AG04449 (cell line): Measurements from ENCODE around the gene MLLT11.

Source experiments
- CTCF ChIA-PET: fragments of 350-600 bp; formaldehyde crosslinking; extraction: SDS; loops from one replicate; lab custom pipeline; 2021; ENCODE audit warnings: antibody characterized with exemption; lab: Yijun Ruan, JAX
- POLR2A ChIA-PET: fragments of 400-600, 350-600 bp; formaldehyde crosslinking; extraction: SDS; loops from one replicate; lab custom pipeline; 2020; ENCODE audit warnings: antibody characterized with exemption, inconsistent platforms; lab: Yijun Ruan, JAX
- DNase-seq: peaks from one replicate; pipeline ENCODE4 v3.0.0-alpha.2; 2010; ENCODE audit warnings: low read depth, low spot score
- H3K4me3 ChIP-seq: 2 replicates; pipeline ENCODE4 v1.5.1; 2011; ENCODE audit warnings: low read depth, mild to moderate bottlenecking, control low read depth, low read length
- TF ChIP-seq, protein P1 (sequence below): IDR thresholded peaks from one replicate; pipeline ENCODE4 v1.5.1; 2011; ENCODE audit warnings: mild to moderate bottlenecking, moderate library complexity, low read length, control low read depth, inconsistent platforms; ENCODE audit not compliant: insufficient read depth; ENCODE audit errors: missing control alignments

The MLLT11 gene

DNA sequence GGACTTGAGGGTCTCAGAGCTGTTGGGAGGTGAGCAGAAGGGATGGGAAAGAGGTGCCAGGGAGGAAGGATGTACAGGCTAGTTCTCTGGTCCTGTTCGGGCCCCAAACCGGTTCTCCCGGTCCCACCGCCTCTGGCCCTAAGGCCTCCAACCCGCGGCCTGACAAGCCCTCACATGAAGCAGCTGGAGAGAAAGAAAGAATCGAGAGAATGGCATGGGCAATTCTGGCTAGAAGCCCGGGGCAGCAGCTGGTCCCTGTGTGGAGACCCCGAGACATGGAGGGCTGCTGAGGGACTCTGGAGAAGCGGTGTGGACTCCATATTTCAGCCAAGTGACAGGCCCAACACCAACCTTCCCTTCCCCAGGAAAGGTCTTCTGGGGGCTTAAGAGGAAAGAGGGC lies 1.5 kb upstream of the MLLT11 start:
- peak overlapping the region; percentile 94 for H3K4me3 ChIP-seq
- TF ChIP-seq, protein P1, sequence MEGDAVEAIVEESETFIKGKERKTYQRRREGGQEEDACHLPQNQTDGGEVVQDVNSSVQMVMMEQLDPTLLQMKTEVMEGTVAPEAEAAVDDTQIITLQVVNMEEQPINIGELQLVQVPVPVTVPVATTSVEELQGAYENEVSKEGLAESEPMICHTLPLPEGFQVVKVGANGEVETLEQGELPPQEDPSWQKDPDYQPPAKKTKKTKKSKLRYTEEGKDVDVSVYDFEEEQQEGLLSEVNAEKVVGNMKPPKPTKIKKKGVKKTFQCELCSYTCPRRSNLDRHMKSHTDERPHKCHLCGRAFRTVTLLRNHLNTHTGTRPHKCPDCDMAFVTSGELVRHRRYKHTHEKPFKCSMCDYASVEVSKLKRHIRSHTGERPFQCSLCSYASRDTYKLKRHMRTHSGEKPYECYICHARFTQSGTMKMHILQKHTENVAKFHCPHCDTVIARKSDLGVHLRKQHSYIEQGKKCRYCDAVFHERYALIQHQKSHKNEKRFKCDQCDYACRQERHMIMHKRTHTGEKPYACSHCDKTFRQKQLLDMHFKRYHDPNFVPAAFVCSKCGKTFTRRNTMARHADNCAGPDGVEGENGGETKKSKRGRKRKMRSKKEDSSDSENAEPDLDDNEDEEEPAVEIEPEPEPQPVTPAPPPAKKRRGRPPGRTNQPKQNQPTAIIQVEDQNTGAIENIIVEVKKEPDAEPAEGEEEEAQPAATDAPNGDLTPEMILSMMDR: no peak
- no peak for DNase-seq
- POLR2A ChIA-PET: interaction anchor here (6.5 kb wide), 1 partner anchor 10 kb away, joined by 56 read pairs; the partner anchor contains the start of gene C1orf56
- CTCF ChIA-PET: interaction anchor here (0.6 to 4.9 kb wide), 7 partner anchors 8 to 193 kb away, joined by 3 to 26 read pairs (median 6); partner anchors contain the start of genes C1orf56 and GABPB2

DNA sequence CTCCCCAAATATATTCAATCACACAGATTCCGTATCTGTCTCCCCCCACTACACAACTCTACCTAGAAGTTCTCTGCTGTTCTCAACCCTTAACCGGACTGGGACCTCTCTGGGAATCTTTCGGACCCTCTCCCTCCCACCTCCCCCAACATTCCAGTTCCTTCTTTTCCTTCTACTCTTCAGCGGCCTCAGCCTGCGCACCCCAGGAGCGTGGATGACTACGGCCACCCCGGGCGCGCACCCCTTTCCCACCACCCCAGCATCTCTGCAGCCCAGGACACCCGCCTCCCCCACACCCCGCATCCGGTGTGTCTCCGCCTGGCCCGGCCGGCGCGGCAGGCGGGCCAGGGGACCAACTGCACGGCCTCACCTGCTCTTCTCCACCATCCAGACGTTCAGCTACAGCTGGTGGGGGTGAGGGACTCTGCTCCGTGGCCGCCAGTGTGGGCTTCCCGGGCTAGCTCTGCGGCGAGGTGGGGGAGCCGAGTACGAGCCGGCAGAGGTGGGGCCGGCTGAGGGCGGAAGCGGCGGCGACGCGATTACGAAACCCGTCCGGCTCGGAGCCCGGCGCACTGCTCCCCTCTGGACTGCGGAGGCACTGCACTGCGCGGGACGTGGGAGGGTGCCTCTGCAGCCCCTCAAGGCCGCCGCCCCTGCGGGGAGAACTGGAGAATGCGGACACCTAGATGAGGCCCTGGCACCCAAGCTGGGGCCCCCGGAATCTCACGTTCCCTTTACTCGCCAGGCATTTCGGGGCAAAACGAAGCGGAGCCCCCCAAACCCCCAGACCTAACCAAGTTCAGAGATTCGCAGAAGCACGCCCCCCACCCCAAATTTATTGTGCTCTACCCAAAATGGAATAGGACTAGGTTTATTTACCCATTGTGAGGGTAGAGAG lies 839 bp upstream of the MLLT11 start, which contains the start of gene CDC42SE1:
Gene CDC42SE1, minus strand, starts transcription at position 514 of the 898 bp plus-strand sequence. CDS start 3,892 bp downstream, outside the sequence.
- peak; percentile 10 for DNase-seq
- CTCF ChIA-PET: interaction anchor here (0.9 to 4.9 kb wide), 7 partner anchors 9 to 193 kb away, joined by 3 to 26 read pairs (median 6); partner anchors contain the start of genes C1orf56 and GABPB2
- POLR2A ChIA-PET: interaction anchor here (0.8 to 6.5 kb wide), 2 partner anchors 10 to 11 kb away, joined by 3 to 56 read pairs; partner anchors contain the start of genes C1orf56 and GABPB2
- TF ChIP-seq, protein P1: peak; percentile 92
- H3K4me3 ChIP-seq: peak within 1 kb of the TSS; percentile 94

DNA sequence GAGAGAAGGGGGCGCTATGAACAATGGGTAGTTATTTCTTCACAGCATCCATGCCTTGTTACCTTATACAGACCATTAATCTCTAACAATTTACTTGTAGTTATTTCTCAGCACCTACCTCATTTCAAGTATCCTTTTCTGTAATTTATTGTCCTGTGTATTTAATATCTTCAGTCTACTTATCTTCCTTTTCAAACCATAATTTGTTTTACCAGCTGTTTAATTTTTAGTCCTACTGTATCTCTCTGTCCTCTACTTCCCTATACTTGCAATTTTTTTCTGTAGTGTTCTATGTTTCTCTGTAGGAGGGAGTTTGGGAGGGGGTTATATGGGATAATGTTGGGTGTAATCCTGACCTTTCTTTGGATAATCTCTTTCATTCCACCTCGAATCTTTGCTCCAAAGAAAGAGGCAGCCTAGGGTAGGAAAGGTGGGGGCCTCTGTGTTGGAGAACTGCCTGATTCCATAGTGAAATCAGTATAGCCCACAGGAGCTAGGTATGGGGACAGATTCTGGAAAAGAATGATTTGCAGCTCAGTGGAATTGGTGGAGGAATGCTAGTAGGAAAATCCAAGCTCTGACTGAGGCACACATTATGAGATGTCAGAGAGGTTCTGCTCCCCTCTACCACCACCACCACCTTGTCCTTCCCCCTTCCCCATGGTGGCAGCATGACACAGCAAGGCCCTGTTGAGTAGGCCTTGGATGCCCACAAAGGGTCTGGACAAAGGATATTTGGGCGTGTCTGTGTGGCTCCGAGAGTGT lies 642 bp downstream of the MLLT11 start:
- DNase-seq: no peak
- TF ChIP-seq, protein P1: no peak
- H3K4me3 ChIP-seq: peak overlapping the region; percentile 94
- ChIA-PET CTCF (interaction anchor here (0.6 to 4.9 kb wide), 10 partner anchors 10 to 312 kb away, joined by 3 to 31 read pairs (median 4); partner anchors contain the start of genes C1orf56 and GABPB2), POLR2A (interaction anchor here (0.5 to 6.5 kb wide), 4 partner anchors 12 to 431 kb away, joined by 3 to 56 read pairs (median 4); partner anchors contain the start of genes C1orf56, ENSA and MINDY1)

DNA sequence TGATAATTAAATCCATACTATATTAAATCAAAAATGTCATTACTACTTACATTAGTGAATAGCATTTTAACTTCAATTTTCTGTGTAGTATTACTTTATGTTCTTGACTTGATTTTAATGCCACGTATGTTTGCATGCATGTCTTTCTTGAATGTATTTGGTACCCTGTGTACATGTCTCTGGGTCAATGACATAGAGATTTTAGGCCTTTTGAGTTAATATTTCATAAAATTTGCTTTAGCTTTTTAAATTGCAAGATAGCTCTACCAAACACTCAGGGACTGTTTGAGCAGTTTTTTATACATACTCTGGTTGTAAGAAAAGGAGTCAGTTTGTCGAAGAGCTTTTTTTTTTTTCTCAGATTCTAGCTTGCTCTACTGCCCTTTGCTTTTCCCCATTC lies 1.5 kb downstream of the MLLT11 start:
- ChIA-PET CTCF (interaction anchor here (1.0 to 4.9 kb wide), 10 partner anchors 9 to 82 kb away, joined by 3 to 31 read pairs (median 4); partner anchors contain the start of genes C1orf56, GABPB2 and MINDY1), POLR2A (interaction anchor here (0.9 to 6.5 kb wide), 3 partner anchors 9 to 55 kb away, joined by 3 to 56 read pairs (median 5); partner anchors contain the start of genes C1orf56, GABPB2 and MINDY1)
- no peak for DNase-seq
- peak overlapping the region; percentile 94 for H3K4me3 ChIP-seq
- TF ChIP-seq, protein P1: no peak

DNA sequence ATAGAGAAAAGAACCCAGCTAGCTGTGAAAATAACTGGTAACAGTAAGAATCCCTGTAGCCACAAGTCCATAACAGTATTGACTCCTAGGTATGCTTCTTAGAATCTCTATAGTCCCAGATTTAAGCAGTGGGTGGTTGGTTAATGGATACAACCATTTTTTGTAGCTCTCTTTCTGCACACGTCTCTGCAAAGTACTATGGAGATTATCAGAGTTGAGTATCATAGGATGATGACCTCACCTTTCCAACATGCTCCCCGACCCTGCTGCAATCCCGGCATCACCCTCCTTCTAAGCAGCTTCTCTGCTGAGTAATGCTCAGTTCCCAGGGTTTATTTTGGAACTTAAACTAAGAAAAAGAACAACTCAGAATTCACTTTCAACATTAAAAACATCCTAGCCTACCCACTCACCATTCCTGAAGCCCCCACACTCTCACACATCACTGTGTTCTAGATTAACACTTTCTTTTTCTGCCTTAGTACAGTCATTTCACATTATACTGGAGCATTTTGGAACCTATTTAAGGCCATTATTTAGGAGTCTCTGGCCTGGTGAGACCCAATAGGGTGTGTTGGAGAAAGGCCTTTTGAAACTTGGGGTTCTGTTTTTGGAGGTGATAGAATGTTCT lies 2.7 kb downstream of the MLLT11 start:
- CTCF ChIA-PET: interaction anchor here (0.7 to 3.4 kb wide), 11 partner anchors 8 to 83 kb away, joined by 3 to 31 read pairs (median 4); partner anchors contain the start of genes C1orf56 and GABPB2
- POLR2A ChIA-PET: interaction anchor here (1.6 to 6.5 kb wide), 2 partner anchors 8 to 14 kb away, joined by 5 to 56 read pairs; partner anchors contain the start of genes C1orf56 and GABPB2

More for the DNA sequence above, 2.7 kb downstream of the MLLT11 start:
- peak overlapping the region; percentile 12 for H3K4me3 ChIP-seq
- TF ChIP-seq, protein P1: no peak
- peak; percentile 65 for DNase-seq
